HCT116 (cell line): ENCODE results near the gene TELO2. TPM values are rescaled to one million over a fixed set of nuclear protein-coding genes. Genes with fewer than 3 reads are reported as not detected.

Experiments
- ATAC-seq: fragments of 200-7000 bp; cut with Tn5 transposase; 2 replicates; pipeline ENCODE4 v1.9.1; 2020; ENCODE audit warnings: mild to moderate bottlenecking, moderate library complexity
- BruUV-seq: library from RNA; stranded (reverse); fragments of 400-500 nt; replicated peaks from 2 replicates; lab custom pipeline; 2021; lab: Mats Ljungman, UMichigan
- CTCF ChIA-PET: fragments of 300-600 bp; sonication (Branson Sonifier 250); formaldehyde crosslinking; loops from one replicate; lab custom pipeline; 2021; ENCODE audit warnings: antibody characterized with exemption; lab: Charles Lee
- POLR2A ChIA-PET: fragments of 300-600, 350-600 bp; sonication (Branson Sonifier 250); formaldehyde crosslinking; loops from one replicate; lab custom pipeline; 2021; ENCODE audit warnings: antibody characterized with exemption; lab: Charles Lee
- RAD21 ChIA-PET, 2 experiments: fragments of 300-600 bp; sonication (Branson Sonifier 250); formaldehyde crosslinking; loops; one replicate each; lab custom pipeline; 2023; ENCODE audit warnings: low total read pairs in 2 of 2; ENCODE audit not compliant: uncharacterized antibody in 2 of 2, unreplicated experiment in 2 of 2, low non-redundant PET in 1 of 2; lab: Charles Lee
- DNase-seq: peaks from one replicate; pipeline ENCODE4 v3.0.0-alpha.2; 2010; ENCODE audit warnings: low read depth, low spot score
- H2AFZ ChIP-seq: fragments of 200-600 bp; shearing (Covaris generic), sonication (generic); 2 replicates; pipeline ENCODE4 v1.6.1; 2017; ENCODE audit warnings: low read depth, mixed run types, mixed read lengths, antibody characterized with exemption, low read length; ENCODE audit not compliant: poor library complexity, severe bottlenecking
- H3K27ac ChIP-seq: 2 replicates; pipeline ENCODE4 v1.5.1; 2012; ENCODE audit warnings: low read depth, low read length
- H3K27me3 ChIP-seq: fragments of 200-600 bp; sonication (generic); 2 replicates; pipeline ENCODE4 v1.6.1; 2016; ENCODE audit warnings: mixed run types, low read length, mixed read lengths; ENCODE audit not compliant: insufficient read depth
- H3K36me3 ChIP-seq, 2 experiments: fragments of 200-500 bp in 1 of 2; fragments of 200-600 bp in 1 of 2; sonication (Bioruptor generic) in 1 of 2; sonication (generic) in 1 of 2; 2 replicates each; pipeline versions ENCODE4 v1.5.1 to v1.6.1; 2014 to 2016; ENCODE audit warnings: low read length in 2 of 2, inconsistent platforms in 1 of 2, mixed read lengths in 1 of 2, mixed run types in 1 of 2; ENCODE audit not compliant: insufficient read depth in 2 of 2, control insufficient read depth in 1 of 2
- H3K4me1 ChIP-seq, 2 experiments: fragments of 200-600 bp in 1 of 2; sonication (generic) in 1 of 2; 2 replicates each; pipeline versions ENCODE4 v1.5.1 to v1.6.1; 2012 to 2017; ENCODE audit warnings: low read length in 2 of 2, inconsistent platforms in 1 of 2, mild to moderate bottlenecking in 1 of 2, mixed read lengths in 1 of 2, mixed run types in 1 of 2, moderate library complexity in 1 of 2; ENCODE audit not compliant: insufficient read depth in 2 of 2, control insufficient read depth in 1 of 2
- H3K4me2 ChIP-seq: fragments of 200-600 bp; sonication (generic); 2 replicates; pipeline ENCODE4 v1.6.1; 2017; ENCODE audit warnings: mixed run types, low read length, mixed read lengths
- H3K4me3 ChIP-seq, 2 experiments: fragments of 200-600 bp in 1 of 2; sonication (generic) in 1 of 2; replicated peaks in 1 of 2; 2 replicates each; pipeline ENCODE4 v1.5.1; 2011 to 2016; ENCODE audit warnings: low read length in 2 of 2, control low read depth in 1 of 2, low read depth in 1 of 2, mild to moderate bottlenecking in 1 of 2, mixed read lengths in 1 of 2, mixed run types in 1 of 2
- H3K79me2 ChIP-seq: fragments of 200-600 bp; sonication (generic); 2 replicates; pipeline ENCODE4 v1.6.1; 2017; ENCODE audit warnings: mild to moderate bottlenecking, mixed run types, low read length, moderate library complexity, mixed read lengths; ENCODE audit not compliant: insufficient read depth
- H3K9ac ChIP-seq: fragments of 200-600 bp; sonication (generic); 2 replicates; pipeline ENCODE4 v1.6.1; 2016; ENCODE audit warnings: low read length, mixed read lengths
- H3K9me2 ChIP-seq: fragments of 200-600 bp; sonication (generic), shearing (Covaris generic); 2 replicates; pipeline ENCODE4 v1.6.1; 2017; ENCODE audit warnings: mixed run types, mild to moderate bottlenecking, moderate library complexity; ENCODE audit not compliant: insufficient read depth
- H3K9me3 ChIP-seq, 2 experiments: fragments of 200-500 bp in 1 of 2; fragments of 200-600 bp in 1 of 2; sonication (Bioruptor generic) in 1 of 2; sonication (generic) in 1 of 2; 2 replicates each; pipeline ENCODE4 v1.6.1; 2014 to 2017; ENCODE audit warnings: low read length in 2 of 2, mixed read lengths in 2 of 2, inconsistent platforms in 1 of 2, low read depth in 1 of 2, mild to moderate bottlenecking in 1 of 2, mixed run types in 1 of 2, moderate library complexity in 1 of 2; ENCODE audit not compliant: control insufficient read depth in 1 of 2, insufficient read depth in 1 of 2
- H4K20me1 ChIP-seq: fragments of 200-600 bp; sonication (generic), shearing (Covaris generic); 2 replicates; pipeline ENCODE4 v1.6.1; 2017; ENCODE audit warnings: mixed run types, mild to moderate bottlenecking, moderate library complexity; ENCODE audit not compliant: insufficient read depth
- ATF3 ChIP-seq: IDR thresholded peaks from 2 replicates; pipeline ENCODE4 v1.6.1; 2012
- CBX3 ChIP-seq: IDR thresholded peaks from 2 replicates; pipeline ENCODE4 v1.6.1; 2012; ENCODE audit warnings: low read depth
- CEBPB ChIP-seq: IDR thresholded peaks from 2 replicates; pipeline ENCODE4 v1.6.1; 2012; ENCODE audit warnings: low read depth
- EGR1 ChIP-seq: IDR thresholded peaks from 2 replicates; pipeline ENCODE4 v1.6.1; 2012; ENCODE audit warnings: low read depth
- EZH2 ChIP-seq: fragments of 200-600 bp; sonication (generic); IDR thresholded peaks from 2 replicates; pipeline ENCODE4 v1.6.1; 2017; ENCODE audit warnings: antibody characterized with exemption, mixed run types
- FOSL1 ChIP-seq: IDR thresholded peaks from 2 replicates; pipeline ENCODE4 v1.6.1; 2012; ENCODE audit warnings: low read depth
- JUND ChIP-seq: IDR thresholded peaks from 2 replicates; pipeline ENCODE4 v1.6.1; 2012
- MAX ChIP-seq: IDR thresholded peaks from 2 replicates; pipeline ENCODE4 v1.6.1; 2012
- POLR2A ChIP-seq: IDR thresholded peaks from 2 replicates; pipeline ENCODE4 v1.7.0; 2011; ENCODE audit warnings: borderline replicate concordance; ENCODE audit not compliant: insufficient read depth, insufficient read length; ENCODE audit errors: extremely low read depth
- POLR2AphosphoS5 ChIP-seq: IDR thresholded peaks from 2 replicates; pipeline ENCODE4 v1.6.1; 2011; ENCODE audit warnings: mild to moderate bottlenecking, low read depth, low read length, moderate library complexity
- REST ChIP-seq: IDR thresholded peaks from 2 replicates; pipeline ENCODE4 v1.6.1; 2012; ENCODE audit warnings: low read depth
- SP1 ChIP-seq: IDR thresholded peaks from 2 replicates; pipeline ENCODE4 v1.6.1; 2012; ENCODE audit warnings: low read depth
- SRF ChIP-seq: IDR thresholded peaks from 2 replicates; pipeline ENCODE4 v1.6.1; 2012; ENCODE audit warnings: low read depth
- TCF7L2 ChIP-seq: IDR thresholded peaks from 2 replicates; pipeline ENCODE4 v1.7.0; 2011; ENCODE audit warnings: borderline replicate concordance, inconsistent platforms; ENCODE audit not compliant: insufficient read depth, insufficient read length; ENCODE audit errors: extremely low read depth
- YY1 ChIP-seq: IDR thresholded peaks from 2 replicates; pipeline ENCODE4 v1.6.1; 2011; ENCODE audit warnings: low read length, low read depth, moderate library complexity, mild to moderate bottlenecking; ENCODE audit not compliant: insufficient replicate concordance; ENCODE audit errors: extremely low read depth
- ZFX ChIP-seq: fragments of 450-650 bp; IDR thresholded peaks from 2 replicates; pipeline ENCODE4 v1.6.1; 2017
- ZNF274 ChIP-seq: fragments of 200-500 bp; sonication (Bioruptor generic); IDR thresholded peaks from 2 replicates; pipeline ENCODE4 v1.6.1; 2014; ENCODE audit warnings: mild to moderate bottlenecking, low read depth, low read length, inconsistent platforms
- intact Hi-C: fragments of 100-400 bp; cut with micrococcal nuclease; formaldehyde crosslinking; loops from 2 replicates; pipeline ENCODE4 v1.10.0; 2022
- total RNA-seq: library from RNA; stranded (reverse); gene quantifications from one replicate; pipeline ENCODE4 v1.2.1, GENCODE V29; 2021; ENCODE audit not compliant: unreplicated experiment

The TELO2 gene
- total RNA-seq, 1 experiment from 2014 or later: 74.3 TPM

GRCh38 chr16:1450841-1451240 lies 42.3 kb upstream of the TELO2 start:
- ChIA-PET CTCF (no interaction called here), POLR2A (no interaction called here), RAD21 (no interaction called here)
- intact Hi-C loops: no loop called here
- no peak overlapping the region for H3K9ac ChIP-seq
- no TSS peak for BruUV-seq
- no peaks in the 10 kb centered on the region; a peak in 1 of 4 replicates for H3K36me3 ChIP-seq
- no peak for ATAC-seq
- no peak overlapping the region for H2AFZ ChIP-seq
- H4K20me1 ChIP-seq: no peaks in the 10 kb centered on the region
- no peaks in the 10 kb centered on the region for H3K27me3 ChIP-seq
- no peak for DNase-seq
- H3K4me1 ChIP-seq: no peaks in the 10 kb centered on the region
- H3K79me2 ChIP-seq: no peaks in the 10 kb centered on the region
- H3K9me3 ChIP-seq: no peaks in the 10 kb centered on the region
- no peak overlapping the region for H3K27ac ChIP-seq
- no peak for TF ChIP-seq JUND
- TF ChIP-seq CBX3: no peak
- no peak for TF ChIP-seq ATF3
- no peak for TF ChIP-seq TCF7L2
- no peak for TF ChIP-seq SP1
- TF ChIP-seq ZNF274: no peak
- TF ChIP-seq MAX: no peak
- no peak for TF ChIP-seq EGR1
- TF ChIP-seq REST: no peak
- TF ChIP-seq POLR2AphosphoS5: no peak
- no peak for TF ChIP-seq YY1
- TF ChIP-seq SRF: no peak
- TF ChIP-seq FOSL1: no peak
- no peak for TF ChIP-seq CEBPB
- TF ChIP-seq EZH2: no peak
- no peak for TF ChIP-seq POLR2A
- no peak for TF ChIP-seq ZFX
- no peak overlapping the region for H3K4me2 ChIP-seq
- no peak overlapping the region for H3K4me3 ChIP-seq
- no peaks in the 10 kb centered on the region for H3K9me2 ChIP-seq
